NCI-H526 treated with DMSO at 0.1 percent for 48 hours (cell line): ENCODE results near the gene KDF1.
"Not testable (repeated sequence)": the region's sequence is repeated elsewhere in the genome, so short reads cannot be mapped to it uniquely, and the experiment has no call there.

ENCODE experiments used
- DNase-seq: peaks from one replicate; lab custom pipeline; 2025; lab: John Stamatoyannopoulos, UW

The KDF1 gene

DNA sequence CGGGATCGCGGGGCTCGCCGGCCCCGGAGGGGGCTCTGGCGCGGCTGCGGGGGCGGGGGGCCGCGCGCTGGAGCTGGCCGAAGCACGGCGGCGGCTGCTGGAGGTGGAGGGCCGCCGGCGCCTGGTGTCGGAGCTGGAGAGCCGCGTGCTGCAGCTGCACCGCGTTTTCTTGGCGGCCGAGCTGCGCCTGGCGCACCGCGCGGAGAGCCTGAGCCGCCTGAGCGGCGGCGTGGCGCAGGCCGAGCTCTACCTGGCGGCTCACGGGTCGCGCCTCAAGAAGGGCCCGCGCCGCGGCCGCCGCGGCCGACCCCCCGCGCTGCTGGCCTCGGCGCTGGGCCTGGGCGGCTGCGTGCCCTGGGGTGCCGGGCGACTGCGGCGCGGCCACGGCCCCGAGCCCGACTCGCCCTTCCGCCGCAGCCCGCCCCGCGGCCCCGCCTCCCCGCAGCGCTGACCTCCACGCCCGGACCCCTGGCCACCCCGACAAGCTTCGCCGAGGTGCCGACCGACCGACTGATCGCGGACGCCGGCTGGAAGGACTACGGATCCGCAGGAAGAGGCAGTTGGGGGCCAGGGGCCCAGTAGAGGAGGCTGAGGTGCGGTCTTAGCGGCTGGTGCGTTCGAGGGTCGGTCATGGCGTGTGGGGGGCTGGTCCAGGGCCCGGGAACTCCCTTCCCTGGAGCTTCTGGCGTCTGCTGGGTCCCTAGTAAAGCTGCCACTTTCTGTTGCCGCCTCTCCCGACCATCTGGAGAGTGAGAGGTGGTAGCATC, 33.9 kb upstream of the KDF1 start:
- DNase-seq: no peak

DNA sequence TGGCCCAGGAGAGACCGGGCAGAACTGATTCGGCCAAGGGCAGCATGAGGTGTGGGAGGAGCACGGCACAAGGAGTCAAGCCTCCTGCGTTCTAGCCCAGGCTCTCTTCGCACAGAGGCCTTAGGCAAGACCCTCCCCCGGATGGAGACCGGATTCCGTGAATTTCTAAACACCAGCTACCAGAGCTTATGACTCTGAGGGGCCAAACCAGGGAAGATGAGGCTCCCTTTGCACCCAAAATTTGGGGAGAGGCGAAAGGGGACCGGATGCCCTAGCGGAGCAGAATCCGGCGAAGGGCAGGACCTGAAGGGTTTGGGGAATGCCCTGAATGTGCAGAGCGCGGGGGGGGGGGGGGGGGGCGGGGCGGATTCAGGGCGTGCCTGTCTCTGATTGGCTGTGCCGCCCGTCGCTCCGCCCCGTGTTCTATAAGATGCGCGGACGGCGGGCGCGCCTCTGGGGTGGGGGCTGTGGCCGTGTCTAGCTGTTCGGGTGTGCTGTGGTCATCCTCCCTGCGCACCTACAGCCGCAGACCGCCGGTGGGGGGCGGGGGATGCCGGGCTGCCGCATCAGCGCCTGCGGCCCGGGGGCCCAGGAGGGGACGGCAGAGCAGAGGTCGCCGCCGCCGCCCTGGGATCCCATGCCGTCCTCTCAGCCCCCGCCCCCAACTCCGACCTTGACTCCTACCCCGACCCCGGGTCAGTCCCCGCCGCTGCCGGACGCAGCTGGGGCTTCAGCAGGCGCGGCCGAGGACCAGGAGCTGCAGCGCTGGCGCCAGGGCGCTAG, 33.2 kb upstream of the KDF1 start, which contains the start of gene TRNP1:
Gene TRNP1, plus strand, starts transcription at position 456 of the 783 bp plus-strand sequence. Its CDS starts 95 bp downstream, at position 551.
- peak; percentile 45 for DNase-seq

DNA sequence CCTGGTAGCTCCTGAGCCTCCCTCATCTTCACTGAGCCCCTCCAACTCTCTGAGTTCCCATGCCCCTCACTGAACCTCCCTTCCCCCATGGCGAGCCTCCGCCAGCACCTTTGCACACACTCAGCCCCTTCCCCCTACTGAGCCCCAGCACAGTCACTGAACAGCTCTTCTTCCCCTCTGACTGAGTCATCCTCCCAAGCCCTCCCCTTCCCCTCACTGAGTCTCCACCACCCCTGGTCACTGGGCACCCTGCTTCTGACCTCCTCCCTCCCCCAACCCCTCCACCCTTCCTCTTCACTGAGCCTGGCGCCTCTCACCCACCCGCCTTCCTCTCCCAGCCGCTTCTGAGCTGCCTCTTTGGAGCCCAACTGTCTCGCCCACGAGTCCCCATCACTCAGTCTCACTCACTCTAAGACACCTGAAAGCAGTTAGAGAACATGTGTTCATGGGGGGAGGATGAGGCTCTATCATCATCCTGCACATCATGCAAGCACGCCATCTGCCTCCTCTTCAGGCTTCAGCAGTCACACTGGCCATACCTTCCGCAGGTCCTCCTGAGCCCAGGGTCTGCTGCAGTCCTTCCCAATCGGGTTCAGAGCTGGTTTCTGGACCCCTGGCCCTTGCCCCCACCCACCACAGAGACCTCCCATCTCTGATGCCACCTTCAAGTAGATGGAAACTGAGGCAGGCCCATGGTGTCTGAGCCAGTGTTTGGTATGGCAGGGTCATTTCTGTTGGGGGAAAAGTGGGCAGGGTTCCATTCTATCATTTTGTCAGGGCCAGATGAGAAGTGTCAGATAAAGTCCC, 31.2 kb upstream of the KDF1 start:
- DNase-seq: no peak

DNA sequence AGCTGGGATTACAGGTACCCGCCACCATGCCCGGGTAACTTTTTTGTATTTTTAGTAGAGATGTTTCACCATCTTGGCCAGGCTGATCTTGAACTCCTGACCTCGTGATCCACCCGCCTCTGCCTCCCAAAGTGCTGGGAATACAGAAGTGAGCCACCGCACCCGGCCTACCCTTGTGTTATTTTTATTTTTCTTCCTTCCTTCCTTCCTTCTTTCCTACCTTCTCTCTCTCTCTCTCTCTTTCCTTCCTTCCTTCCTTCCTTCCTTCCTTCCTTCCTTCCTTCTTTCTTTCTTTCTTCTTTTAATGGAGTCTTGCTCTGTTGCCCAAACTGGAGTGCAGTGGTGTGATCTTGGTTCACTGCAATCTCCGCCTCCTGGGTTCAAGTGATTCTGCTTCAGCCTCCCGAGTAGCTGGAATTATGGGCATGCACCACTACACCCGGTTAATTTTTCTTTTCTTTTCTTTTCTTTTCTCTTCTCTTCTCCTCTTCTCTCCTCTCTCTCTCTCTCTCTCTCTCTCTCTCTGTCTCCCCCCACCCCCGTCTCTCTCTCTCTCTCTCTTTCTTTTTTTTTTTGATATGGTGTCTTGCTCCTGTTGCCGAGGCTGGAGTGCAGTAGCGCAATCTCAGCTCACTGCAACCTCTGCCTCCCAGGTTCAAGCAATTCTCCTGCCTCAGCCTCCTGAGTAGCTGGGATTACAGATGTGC, 29.3 kb upstream of the KDF1 start:
- DNase-seq: not testable (repeated sequence)

DNA sequence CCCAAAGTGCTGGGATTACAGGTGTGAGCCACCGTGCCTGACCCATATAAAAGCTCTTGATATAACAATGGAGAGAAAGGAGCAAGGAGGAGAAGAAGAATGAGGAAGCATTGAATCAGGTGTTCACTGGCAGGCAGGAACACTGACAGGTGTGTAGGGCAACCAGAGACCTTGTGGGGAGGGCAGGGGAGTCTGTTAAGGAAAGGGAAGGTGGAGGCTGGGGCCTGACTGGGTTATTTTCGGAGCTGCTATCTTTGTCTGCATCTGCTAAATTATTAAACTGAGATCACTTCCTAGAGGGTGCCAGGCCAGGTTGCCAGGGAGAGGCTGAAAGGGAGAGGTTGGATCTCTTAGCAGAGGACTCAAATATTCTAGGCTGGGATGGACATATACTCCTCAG, 26.4 kb upstream of the KDF1 start:
- DNase-seq: no peak

DNA sequence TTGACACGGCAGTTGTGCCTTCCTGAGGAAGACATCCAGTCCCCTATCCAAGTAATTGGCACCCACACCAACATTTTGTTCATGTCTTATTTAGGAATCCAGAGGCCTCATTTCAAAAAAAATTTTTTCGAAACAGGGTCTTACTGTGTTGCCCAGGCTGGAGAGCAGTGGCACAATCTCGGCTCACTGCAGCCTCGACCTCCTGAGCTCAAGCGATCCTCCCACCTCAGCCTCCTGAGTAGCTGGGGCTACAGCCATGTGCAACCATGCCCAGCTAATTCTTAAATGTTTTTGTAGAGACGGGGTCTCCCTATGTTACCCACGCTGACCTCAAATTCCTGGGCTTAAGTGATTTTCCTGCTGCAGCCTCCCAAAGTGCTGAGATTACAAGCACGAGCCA, 24.0 kb upstream of the KDF1 start:
- DNase-seq: no peak

DNA sequence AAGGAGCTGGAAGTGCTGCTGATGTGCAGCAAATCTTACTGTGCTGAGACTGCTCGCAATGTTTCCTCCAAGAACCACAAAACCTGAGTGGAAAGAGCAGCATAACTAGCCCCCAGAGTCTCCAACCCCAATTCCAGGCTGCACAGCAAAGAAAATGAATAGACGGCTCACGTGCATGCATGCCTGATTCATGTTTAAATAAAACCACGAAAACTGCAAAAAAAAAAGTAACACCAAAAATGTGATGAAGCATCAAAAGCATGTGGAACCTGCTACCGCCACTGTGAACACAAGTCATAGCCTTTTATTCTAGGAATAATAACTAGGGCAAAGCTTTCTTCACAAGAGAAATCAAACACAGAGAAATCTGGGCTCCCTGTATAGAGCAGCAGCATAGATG, 23.6 kb upstream of the KDF1 start:
- no peak for DNase-seq

DNA sequence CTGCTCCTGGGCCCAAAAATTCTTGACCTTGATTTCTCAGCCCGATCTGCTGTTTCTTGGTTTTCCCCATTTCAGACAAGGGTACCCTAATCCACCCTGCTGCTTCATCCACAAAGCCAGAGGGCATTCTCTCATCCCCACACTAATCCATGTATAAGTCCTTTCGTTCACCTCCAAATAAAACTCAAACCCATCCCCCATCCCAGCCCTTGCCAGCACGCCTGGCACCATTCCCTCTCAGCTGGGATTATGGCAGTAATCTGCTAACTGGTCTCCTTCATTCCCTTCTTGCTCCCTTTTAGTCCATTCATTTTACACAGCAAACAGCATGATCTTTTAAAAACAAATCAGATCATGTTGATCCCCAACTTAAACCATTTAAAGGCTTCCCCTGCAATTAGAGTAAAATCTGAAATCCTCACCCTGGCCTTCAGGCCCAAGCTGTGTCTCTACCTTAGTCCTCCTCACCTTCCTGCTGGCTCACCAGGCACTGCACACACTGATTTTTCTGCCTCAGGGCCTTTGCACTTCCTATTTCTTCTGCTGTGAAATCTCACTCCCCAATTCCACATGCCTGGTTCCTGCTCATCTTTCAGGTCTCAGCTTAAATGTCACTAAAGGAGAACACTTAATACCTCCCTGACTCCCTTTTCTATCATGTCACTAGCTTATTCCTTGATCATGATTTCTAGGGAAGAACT, 21.0 kb upstream of the KDF1 start:
- DNase-seq: no peak

DNA sequence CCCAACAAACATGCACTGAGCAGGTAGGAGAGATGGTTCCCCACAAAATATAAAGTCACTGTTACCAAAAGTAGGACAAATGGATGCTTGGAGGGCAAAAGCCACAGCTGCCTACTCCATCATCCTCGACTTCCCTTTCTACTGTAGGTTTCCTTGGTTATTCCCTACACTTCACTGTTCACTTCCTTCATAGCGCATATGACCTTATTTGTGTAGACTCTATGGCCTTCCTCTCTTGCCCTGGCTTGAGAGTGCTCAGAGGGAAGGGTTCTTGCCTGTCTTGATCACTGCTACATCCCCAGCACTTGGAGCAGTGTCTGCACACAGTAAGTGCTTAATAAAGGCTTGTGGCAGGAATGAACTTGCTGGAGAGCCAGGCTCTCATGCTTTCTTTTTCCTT, 18.6 kb upstream of the KDF1 start:
- no peak for DNase-seq

DNA sequence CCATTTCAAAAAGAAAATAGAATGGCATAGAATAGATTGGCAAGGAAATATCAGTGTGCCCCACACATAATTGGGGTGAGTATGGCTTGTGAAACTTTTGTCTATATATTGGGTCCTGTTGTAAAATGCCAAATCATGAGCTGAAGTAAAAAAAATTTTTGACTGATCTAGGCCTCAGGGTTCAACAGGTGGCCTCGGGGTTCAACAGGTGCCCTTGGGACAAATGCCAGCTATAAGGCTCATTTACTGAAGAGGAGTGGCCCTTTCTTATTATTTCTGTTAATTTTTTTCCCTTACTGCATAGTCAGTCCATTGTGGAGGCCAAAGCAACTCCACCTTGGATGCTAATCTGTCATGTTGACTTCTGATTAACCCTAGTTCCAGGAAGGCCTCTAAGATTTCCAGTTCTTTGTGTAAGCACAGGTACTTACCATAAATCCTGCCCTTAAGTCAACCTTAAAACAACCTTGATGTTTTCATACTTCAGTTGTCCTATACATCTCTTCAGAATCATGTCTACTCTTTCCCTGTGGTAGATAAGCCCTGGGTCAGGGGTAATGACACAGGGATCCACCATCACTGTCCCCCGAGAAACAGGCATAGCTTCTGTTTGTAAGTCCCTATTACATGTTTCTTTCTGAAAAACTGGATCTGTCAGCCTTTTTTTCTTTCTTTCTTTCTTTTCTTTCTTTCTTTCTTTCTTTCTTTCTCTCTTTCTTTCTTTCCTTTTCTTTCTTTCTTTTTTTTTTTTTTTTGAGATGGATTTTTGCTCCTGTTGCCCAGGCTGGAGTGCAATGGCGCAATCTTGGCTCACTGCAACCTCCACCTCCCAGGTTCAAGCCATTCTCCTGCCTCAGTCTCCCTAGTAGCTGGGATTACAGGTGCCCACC, 16.6 kb upstream of the KDF1 start:
- DNase-seq: no peak

DNA sequence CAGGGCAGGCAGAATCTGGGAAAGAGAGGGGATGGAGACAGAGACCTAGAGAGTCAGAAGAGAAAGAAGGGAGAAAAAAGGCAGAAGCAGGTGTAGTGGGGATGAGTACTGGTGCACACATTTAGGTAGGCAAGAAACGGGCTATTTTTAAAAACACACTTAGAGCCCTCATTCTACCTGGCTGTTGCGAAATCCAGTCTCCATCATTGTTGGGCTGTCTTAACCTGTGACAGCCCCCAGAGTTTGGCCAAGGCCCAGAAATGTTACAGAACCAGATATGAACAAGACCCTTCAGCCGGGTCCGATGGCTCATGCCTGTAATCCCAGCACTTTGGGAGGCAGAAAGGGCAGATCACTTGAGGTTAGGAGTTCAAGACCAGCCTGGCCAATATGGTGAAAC, 12.6 kb upstream of the KDF1 start:
- no peak for DNase-seq

DNA sequence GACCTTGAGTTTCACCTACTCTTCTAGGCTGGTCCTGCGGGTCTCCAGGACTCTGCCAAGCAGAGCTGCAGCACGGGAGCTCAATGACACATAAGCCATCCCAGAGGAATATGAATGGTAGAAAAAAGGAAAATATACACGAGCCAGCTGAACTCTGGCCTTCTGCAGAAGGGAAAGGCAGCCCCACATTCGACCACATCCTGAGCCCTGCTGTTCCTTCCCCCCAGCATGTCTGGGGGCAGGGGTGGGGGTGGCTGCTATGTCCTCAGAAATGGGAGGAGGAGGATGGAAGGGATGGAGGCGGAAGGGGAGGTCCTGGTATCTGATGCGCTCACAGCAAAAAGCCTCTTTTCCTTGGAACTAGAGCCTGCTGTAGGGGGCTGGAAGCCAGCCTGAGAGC, 12.1 kb upstream of the KDF1 start:
- DNase-seq: no peak

DNA sequence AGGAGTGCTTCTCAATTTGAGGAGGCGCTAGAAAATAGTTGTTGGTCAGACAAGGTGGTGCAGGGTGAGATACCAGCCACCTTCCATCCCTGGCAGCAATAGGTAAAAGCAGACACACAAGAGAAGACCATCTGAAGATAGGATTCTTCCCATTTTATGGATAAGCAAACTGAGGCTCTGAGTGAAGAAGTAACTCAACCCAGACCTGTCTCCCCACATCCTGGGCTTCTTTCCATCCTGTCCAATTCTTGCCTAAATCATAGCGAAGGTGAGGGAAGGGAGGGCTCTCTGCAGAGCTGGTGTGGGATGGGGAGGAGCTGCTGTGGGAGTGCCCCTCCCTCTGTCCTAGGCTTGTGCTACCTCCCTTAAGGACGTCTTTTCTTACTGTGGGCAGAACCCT, 11.3 kb upstream of the KDF1 start:
- no peak for DNase-seq

DNA sequence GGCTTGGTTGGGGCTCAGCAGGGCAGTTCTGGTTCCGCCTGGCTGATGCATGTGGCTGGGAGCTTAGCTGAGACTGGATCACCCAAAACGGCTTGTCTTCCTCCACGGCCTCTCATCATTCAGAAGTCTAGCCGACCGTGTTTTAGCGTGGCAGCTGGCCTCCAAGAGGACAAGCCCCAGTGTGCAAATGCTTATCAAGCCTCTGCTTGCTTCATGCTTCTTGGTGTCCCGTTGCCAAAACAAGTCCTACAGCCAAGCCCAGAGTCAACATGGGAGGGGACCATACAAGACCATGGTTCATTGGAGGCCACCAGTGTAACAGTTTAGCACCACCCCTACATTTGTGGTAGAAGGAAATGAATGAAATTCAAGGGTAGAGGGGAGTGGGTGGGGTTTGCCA, 10.5 kb upstream of the KDF1 start:
- no peak for DNase-seq

DNA sequence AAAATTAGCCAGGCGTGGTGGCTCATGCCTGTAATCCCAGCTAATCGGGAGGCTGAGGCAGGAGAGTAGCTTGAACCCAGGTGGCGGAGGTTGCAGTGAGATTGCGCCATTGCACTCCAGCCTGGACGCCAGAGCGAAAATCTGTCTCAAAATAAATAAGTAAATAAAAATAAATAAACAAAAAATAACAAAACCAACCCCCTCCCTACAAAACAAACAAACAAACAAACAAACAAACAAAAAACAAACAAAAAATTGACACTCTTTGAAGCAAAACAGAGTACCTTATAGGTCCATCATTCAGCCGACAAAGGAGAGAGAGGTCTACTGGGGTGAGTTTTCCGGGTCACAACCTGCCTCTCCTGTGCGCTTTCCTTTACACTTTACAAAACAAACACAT, 5.4 kb upstream of the KDF1 start:
- no peak for DNase-seq

DNA sequence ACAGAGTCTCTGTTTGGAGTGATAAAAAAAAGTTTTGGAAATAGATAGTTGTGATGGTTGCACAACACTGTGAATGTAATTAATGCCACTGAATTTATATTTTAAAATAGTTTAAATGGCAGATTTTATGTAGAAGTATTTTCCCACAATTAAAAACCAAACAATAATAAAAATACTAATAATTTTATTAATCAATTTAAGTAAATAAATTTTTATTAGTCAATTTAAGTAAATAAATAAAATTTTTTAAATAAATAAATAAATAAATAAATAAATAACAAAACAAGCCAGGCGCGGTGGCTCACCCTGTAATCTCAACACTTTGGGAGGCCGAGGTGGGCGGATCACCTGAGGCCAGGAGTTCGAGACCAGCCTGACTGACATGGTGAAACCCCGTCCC, 4.9 kb upstream of the KDF1 start:
- no peak for DNase-seq

DNA sequence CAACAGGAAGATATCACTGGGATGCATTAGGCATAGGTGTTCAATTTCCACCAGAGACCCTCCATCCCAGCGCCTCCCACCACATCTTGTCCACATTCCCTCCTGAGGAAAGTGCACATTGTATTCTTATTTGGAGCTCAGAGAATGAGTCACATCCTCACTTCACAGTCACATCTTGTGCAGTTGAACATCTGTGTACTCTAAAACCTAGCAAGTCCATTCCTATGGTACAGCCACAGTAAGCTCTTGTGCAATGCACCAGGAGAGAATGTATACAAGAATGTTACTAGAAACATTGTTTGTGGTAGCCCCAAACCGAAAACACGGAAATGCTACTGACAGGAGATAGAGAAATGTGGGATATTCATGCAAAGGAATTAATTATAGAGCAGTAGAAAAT, 1.6 kb upstream of the KDF1 start:
- DNase-seq: no peak

DNA sequence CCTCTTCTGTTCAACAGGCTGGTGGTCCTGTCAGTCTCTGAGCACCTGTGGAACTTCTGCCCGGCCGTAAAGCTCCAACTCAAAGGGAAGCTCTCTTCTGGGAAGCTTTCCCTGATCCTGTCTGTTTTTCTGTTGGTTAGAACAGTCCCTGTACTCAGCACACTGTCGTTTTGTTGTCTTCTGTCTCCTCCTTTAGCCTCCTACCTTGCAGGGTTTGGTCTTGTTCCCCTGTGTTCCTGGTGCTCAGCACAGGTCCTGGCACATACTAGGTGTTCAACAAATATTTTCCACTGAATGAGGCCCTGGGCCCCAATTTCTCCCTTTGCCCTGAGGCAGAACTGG, 328 bp upstream of the KDF1 start:
- DNase-seq: no peak

DNA sequence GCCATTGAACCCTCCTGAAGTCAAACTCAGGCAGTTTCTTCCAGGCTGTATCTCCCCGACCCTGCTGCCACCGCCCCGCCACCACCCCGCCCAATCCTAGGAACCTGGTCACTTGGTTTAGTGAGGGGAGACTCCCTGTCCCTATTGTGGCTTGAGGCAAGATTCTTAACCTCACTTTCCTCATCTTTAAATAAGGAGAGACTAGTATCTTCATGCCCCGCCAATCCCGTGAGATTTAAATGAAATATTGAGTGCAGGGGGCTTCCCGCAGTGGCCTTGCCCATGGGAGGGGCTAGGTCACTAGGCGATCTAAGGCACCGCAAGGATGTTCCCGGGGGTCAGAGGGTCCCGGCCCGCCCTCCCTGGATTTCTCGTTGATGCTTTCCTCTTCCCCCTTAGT, 998 bp downstream of the KDF1 start:
- DNase-seq: no peak

DNA sequence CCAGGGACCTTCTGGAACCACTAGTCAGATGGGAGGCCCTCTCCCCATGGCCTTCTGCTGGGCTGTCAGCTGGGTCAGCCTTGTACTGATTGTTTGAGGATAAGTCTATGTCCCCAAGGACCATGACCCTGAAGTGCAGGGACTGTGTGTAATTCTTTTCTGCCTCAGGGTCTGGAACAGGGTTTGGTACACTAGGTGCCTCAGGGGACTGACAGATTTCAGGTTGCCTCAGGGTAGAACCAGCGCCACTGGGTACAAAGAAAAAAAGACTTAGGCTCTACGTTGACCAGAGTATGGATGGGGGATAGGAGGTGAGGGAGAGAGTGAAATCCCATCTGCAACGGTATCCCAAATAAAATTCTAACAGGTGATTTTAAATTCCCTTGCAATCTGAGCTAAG, 3.0 kb downstream of the KDF1 start:
- no peak for DNase-seq

DNA sequence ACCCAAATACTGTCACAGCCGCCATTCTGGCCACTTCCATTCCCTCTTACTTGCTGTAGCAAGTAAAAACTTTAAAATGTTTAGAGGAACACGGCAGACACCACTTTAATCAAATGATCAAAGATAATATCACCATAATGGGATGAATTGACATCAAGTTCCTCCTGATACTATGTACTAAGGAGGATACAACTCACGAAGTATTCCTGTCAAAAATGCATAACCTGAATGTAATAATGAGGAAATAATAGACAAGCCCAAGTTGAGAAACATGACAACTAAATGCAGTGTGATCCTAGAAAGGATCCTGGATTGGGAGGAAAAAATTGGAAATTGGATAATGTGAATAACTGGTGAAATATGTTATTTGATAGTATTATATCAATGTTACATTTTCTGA, 3.9 kb downstream of the KDF1 start:
- no peak for DNase-seq
